Putamen (tissue), 1 donor: Measurements from ENCODE around the gene MSANTD1.

Experiments
- DNase-seq: peaks from one replicate; pipeline ENCODE4 v3.0.0-alpha.2; 2016; ENCODE audit warnings: low spot score

Gene MSANTD1

GRCh38 chr4:3263876-3264193 is 14.9 kb downstream of the MSANTD1 start:
- DNase-seq: no peak

GRCh38 chr4:3266076-3266475 is 17.1 kb downstream of the MSANTD1 start:
- DNase-seq: no peak

GRCh38 chr4:3267576-3268394 is 18.8 kb downstream of the MSANTD1 start:
- DNase-seq: no peak

GRCh38 chr4:3268395-3269104 is 19.6 kb downstream of the MSANTD1 start:
- DNase-seq: no peak

- no peak for DNase-seq
These were observed 20.4 kb downstream of the MSANTD1 start for GRCh38 chr4:3269105-3269927.

- DNase-seq: no peak
These were observed 21.1 kb downstream of the MSANTD1 start for GRCh38 chr4:3269991-3270611.

GRCh38 chr4:3271131-3271530 is 22.2 kb downstream of the MSANTD1 start:
- DNase-seq: no peak

- DNase-seq: peak; percentile 39
These were observed 28.0 kb downstream of the MSANTD1 start for GRCh38 chr4:3276986-3277385.

- no peak for DNase-seq
These were observed 31.5 kb downstream of the MSANTD1 start for GRCh38 chr4:3280466-3280865.

GRCh38 chr4:3283483-3283882 is 34.5 kb downstream of the MSANTD1 start:
- DNase-seq: no peak

- no peak for DNase-seq
These were observed 35.0 kb downstream of the MSANTD1 start for GRCh38 chr4:3283916-3284315.

- DNase-seq: no peak
These were observed 36.0 kb downstream of the MSANTD1 start for GRCh38 chr4:3284734-3285557.

- DNase-seq: no peak
These were observed 36.8 kb downstream of the MSANTD1 start for GRCh38 chr4:3285558-3286334.

- DNase-seq: no peak
These were observed 37.6 kb downstream of the MSANTD1 start for GRCh38 chr4:3286335-3287175.

GRCh38 chr4:3287271-3287971 is 38.5 kb downstream of the MSANTD1 start:
- no peak for DNase-seq

GRCh38 chr4:3287972-3288570 is 39.1 kb downstream of the MSANTD1 start:
- no peak for DNase-seq

- no peak for DNase-seq
These were observed 39.7 kb downstream of the MSANTD1 start for GRCh38 chr4:3288571-3289094.

GRCh38 chr4:3290476-3290875 is 41.5 kb downstream of the MSANTD1 start:
- DNase-seq: no peak
